ENCODE results near the gene TMEM203.

The TMEM203 gene

DNA sequence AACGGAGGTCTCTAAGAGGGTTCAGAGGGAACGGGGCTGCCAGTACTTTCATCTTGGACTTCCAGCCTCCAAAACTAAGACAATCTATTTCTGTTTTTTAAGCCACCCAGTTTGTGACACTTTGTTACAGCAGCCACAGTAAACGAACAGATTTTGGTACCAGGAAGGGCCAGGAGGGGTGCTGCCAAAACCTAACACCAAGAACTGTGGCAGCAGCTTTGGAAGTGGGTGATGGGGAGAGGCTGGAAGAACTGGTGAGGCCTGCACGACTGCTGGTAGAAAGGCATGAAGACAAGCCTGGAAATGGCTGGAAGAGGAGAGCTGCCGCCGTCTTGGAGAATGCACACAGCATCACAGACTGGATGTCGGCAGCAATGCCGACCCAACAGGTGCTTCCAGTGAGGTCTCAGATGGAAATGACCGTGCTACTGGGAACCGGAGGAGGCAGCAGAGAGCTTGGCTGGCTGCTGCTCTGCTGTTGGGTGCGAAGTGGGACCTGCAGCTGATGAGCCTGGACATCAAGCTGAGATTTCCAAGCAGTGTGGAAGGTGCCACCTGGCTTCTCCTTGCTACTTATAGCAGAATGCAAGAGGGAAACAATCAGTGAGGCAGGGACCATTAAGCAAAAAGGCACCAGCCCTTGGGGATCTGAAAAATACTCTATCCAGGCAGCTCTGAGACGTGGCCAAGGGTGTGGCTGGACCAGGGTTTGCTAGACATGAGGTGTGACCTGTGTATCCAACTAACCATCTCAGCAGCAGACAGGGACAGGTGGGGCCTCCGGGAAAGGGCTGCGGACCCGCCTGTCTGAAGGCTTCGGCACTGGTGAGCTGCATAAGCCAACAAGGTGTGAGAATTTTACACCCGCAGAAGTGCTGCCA lies 28.9 kb downstream of the TMEM203 start:
- no peak for FAIRE-seq

DNA sequence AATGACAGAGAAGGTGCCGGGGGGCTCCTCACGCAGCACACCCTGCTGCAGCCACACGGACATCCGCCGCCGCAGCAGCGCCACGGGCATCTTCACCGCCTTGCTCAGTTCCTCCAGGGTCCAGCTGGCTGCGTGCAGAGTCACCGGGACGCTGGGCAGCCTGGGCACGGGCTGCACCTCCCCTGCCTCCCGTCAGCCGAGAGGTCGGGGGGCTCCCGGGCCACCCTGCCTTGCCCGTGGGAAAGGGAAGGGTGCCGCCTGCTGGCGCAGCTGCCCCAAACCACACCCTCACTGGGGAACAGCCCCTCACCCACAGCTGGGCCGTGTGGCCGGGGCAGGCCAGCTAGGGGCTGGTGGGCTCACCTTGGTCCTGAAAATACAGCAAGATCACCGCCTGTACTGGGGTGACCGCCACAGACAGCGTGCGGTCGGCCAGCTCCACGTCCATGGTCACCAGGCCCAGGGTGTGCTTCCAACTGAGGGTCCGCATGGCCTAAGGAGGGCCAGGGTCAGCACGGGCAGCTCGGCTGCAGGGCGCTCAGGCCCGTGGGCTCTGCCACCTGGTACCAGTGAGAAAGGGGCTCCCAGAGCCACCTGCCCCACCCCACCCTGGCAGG lies 30.0 kb downstream of the TMEM203 start:
- FAIRE-seq: no peak

DNA sequence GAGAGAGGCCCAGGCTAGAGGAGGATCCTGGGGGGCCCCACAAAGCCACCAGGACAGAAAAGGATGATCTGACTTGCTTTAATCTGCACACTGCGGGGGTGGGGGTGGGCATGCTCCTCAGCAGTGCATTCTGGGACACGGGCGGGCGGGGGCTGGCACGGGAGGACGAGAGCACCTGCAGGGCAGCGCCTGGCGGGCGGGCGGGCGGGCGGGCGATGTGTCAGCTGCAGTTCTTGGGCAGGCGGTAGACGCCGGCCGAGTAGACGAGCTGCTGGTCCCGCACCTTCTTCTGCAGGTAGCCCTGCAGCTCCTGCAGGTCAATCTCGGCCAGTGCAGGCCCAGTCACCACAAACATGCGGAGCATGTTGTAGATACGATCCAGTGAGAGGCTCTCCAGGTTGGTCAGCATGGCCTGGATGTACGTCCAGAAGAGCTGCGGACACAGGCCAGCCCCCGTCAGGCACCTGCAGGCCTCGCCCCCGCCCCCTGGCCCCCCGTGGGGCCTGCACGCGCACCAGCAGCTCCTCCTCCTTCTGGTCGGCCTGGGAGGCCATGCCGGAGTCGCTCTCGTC lies 30.6 kb downstream of the TMEM203 start:
- no peak for FAIRE-seq

DNA sequence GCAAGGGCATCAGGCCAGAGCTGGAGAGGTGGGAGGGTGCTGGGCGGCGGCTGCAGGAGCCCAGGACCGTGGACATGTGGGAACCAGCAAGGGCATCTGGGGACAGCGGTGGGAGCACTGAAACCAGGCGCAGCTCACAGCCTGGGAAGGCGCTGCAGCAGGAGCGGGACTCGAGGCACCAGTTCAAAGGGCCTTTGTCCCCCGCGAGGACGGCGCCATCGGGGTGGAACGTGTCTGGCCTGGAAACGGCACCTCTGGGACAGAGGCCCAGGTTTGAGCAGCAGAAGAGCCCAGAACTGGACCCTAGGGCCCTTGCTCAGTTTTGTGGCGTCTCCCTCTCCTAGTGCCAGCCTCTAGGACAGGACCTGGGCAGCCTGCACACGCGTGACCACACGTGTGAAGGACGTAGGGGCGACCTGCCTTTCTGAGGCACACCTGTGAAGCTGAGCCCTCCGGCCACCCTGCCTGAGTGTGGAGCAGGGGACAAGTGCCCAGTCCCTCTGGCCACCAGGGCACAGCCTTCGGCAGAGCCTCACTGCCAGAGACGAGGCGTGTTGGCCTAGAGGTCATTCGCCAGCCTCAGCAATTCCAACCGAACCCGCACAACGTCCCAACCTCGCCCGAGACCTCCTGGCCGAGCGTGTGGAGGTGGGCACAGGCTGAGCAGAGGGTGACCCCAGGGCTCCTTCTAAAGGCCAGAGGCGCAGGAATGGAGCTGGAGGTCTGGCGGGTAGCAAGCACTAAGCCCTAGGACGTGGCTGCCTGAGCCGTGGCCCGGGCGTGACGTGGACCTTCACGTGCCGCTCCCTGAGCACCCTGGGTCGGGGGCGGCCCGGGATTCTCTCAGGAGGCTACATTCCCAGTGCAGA lies 31.4 kb downstream of the TMEM203 start:
- FAIRE-seq: no peak

DNA sequence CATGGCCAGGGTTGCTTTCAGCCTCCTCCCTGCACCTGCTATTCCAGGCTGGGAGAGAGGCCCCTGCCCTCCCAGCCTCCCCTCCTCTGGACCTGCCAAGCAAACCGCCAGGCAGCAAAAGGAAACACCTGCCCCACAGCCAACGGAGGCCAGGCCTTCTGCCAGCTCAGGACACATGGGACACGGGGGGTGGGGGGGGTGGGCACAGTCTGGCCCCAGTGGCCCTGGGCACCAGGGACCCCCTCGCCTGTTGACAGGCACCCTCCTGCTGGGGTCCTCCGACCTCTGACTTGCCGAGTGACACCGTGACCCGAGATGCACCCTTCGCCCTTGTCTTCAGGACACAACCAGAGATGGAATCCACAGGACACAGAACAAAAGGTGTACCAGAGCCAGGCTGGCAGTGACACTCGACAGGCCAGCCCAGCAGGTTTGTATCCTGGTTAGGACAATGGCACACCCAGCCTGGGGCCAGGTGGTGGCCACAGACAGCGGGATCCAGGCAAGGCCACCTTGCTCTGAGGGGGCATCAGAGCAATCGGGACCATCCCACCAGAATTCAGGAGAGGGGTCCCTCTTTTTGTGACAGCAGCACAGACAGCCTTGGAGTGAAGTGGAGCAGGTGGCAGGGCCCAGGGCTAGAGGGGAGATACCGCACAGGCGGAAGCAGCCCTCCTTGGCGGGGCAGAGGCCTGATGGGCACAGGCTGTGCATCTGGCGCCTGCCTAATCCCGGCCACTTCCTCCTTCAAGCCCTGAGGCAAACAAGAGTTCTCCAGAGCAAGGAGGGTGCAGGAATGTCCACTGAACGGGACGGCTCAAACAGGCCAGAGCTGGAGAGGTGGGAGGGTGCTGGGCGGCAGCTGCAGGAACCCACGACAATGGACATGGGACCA lies 32.3 kb downstream of the TMEM203 start:
- no peak for FAIRE-seq

DNA sequence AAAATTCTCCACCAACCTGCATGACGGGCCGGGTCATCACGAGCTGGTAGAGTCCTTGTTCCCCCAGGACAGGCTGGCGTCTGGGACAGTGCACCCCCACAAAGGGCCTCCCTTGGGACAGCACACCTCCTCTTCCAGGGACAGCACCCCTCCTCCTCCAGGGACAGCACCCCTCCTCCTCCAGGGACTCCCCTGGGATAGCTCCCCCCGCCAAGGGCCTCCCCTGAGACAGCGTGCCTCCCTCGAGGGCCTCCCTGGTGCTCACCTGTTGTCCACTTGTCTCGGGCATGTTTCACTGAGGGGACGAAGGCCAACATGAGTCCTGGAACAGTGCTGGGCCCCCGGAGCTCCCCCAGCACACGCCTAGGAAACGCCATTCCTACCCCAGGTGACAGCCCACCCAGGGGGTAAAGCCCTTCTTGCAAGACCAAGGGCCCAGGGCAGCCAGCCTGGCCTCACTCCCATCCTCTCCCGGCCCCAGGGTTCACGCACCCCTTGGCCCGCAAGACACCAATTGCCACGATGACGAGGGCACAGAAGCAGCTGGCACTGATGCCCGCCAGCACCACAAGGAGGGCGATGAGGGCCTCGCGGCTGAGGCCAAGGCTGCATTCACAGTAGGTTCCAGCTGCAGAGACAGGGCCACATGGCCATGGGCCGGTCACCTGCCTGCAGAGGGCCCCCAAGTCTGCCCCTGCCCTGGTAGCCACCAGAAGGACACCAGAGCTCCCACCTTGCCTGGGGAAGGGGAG lies 34.1 kb downstream of the TMEM203 start:
- FAIRE-seq: no peak

DNA sequence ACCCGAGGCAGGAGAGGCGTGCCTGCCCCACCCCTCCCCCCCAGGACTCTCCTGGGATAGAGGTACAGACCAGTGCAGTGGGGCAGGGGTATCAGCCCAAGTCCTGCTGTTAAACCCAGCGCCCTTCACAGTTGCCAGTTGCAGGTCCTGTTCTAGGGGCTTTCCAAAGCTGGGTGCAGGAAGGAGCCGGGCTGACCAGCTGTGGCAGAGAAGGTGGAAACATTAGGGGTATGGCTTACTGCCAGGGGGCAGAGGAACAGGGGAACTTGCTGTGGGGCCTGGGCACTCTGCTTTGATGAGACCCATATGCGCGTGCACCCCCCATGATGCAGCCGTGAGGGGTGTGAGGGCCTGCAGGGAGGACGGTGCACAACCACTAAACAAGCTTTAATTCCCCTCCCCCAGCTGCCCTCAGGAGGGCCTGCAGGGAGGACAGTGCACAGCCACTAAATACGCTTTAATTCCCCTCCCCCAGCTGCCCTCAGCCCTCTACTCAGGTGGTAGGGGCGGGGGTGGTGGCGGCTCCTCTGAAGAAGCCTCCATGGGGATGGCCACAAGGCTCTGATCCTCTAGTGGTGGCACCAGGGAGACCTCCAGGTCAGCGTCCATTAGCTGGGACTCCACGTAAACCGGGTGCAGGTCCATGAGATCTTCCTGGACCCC lies 34.8 kb downstream of the TMEM203 start:
- no peak for FAIRE-seq

DNA sequence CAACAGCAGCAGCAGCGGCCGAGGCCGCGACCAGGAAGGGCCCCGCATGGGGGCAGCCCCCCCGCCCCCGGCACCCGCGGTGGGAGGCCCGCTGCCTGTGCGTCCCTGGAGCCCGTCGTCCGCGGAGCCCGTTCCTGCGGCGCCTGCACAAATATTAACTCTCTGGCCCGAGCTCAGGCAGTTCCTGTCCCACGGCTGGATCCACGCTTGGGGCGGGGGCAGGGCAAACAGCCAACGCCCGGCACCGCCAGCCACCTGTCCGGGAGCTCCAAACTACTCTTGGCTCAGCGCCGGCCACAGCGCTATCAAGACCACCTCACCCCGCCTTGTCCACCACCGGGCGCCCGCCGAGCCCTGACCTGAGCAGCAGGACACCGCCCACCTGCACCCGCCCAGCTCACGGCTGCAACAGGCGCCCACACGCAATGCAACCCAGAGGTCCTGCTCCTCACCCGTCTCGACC lies 35.5 kb downstream of the TMEM203 start, which contains the start of gene LRRC26:
Gene LRRC26 (minus strand): TSS at position 156 of the 463 bp plus-strand sequence. CDS start 108 bp downstream, at position 48.
- no peak for FAIRE-seq

DNA sequence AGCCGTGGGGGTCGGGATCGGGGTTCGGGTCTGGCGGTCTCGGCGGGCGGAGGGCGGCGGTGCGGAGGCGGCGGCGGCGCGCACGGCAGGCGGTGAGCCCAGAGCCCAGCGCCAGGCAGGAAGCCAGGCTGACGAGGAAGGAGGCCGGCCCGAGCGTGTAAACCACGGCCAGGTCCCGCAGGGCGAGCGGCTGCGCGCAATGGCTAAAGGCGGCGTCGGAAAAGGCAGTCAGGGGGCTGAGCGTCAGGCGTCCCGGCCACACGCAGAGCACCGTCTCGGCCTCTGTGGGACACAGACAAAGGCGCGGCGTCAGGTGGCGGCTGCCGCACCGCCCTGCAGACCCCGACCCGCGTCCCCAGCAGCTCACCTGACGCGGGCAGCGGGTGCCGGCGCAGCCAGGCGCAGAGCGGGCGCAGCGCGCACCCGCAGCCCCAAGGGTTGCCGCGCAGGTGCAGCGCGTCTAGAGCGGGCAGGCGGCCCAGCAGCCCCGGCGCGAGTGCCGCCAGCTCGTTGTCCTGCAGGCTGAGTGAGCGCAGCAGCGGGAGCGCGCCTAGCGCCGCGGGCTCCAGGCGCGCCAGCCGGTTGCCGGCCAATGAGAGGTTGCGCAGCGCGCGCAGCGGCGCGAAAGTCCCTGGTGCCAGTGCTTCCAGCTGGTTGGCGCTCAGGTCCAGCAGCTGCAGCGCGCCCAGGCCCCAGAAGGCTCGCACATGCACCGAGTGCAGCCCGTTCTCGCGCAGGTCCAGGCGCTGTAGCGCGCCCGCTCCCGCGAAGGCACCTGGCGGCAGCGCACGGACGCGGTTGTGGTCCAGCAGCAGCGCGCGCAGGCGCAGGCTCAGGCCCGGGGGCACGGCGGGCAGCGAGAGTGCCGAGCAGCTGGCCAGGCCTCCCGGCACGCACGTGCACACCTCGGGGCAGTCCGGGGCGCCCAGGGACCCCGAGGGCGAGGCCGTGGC lies 36.3 kb downstream of the TMEM203 start:
- FAIRE-seq: no peak

DNA sequence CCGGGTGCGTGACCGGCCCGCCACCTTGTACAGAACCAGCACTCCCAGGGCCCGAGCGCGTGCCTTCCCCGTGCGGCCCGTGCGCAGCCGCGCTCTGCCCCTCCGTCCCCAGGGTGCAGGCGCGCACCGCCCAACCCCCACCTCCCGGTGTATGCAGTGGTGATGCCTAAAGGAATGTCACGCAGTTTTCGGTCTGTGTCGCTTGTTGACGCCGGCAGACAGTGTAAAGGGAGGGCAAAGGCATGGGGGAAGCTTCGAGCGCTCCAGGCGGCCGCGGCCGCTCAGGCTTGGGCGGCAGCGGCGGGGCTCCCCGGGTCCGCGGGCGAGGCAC lies 36.9 kb downstream of the TMEM203 start:
- FAIRE-seq: no peak

DNA sequence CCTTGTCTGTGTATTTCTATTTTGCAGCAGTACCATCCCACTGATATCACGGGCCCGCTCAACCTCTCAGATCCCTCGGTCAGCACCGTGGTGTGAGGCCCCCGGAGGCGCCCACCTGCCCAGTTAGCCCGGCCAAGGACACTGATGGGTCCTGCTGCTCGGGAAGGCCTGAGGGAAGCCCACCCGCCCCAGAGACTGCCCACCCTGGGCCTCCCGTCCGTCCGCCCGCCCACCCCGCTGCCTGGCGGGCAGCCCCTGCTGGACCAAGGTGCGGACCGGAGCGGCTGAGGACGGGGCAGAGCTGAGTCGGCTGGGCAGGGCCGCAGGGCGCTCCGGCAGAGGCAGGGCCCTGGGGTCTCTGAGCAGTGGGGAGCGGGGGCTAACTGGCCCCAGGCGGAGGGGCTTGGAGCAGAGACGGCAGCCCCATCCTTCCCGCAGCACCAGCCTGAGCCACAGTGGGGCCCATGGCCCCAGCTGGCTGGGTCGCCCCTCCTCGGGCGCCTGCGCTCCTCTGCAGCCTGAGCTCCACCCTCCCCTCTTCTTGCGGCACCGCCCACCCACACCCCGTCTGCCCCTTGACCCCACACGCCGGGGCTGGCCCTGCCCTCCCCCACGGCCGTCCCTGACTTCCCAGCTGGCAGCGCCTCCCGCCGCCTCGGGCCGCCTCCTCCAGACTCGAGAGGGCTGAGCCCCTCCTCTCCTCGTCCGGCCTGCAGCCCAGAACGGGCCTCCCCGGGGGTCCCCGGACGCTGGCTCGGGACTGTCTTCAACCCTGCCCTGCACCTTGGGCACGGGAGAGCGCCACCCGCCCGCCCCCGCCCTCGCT lies 37.5 kb downstream of the TMEM203 start:
- no peak for FAIRE-seq

DNA sequence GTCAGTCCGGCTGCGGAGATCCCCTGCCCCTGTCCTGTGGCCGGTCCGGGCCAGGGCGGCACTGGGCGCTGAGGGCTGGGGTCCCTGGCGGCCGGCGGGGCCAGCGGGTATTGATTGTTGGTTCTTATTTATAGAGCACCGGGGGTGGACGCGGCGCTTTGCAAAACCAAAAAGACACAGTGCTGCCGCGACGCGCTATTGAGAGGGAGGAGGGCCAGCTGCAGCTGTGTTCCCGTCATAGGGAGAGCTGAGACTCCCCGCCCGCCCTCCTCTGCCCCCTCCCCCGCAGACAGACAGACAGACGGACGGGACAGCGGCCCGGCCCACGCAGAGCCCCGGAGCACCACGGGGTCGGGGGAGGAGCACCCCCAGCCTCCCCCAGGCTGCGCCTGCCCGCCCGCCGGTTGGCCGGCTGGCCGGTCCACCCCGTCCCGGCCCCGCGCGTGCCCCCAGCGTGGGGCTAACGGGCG lies 38.1 kb downstream of the TMEM203 start:
- FAIRE-seq: no peak

DNA sequence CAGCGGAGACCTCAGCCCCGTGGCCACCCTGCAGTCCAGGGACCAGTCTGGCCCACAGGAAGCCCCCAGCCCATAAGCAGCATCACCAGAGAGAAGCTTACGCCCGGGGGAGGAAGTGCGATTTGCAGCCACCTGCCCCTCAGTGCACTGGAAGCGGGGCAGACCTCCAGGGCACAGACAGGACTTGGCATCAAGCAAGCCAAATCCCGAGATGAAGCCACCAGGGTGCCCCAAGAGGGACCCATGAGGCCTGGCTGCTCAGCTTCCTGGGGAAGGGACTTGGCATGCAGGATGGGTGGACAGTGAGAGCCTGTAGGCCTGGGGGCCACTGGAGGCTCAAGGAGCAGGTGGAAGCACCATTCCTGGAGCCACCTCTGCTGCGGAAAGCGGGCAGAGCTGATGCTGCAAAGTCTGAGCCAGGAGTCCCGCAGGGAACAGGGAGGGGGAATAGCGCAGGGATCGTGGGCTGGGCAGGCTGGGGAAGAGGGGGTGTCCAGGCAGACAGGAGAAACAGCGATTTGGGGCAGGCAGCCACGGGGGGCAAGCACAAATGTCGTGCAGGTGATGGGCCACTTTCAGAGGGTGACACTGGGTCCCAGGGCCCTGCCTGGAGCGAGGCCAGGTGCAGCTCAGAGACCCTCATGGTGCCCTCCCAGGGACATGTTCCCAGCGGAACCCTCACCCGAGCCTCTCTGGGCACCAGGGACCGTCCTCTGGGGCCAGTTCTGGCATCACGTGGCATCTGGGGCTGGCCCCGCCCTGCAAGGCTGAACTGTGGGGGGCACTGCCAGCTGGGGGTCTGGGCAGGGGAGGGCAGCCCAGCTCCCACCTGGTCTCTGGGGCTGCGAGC lies 38.8 kb downstream of the TMEM203 start:
- no peak for FAIRE-seq

DNA sequence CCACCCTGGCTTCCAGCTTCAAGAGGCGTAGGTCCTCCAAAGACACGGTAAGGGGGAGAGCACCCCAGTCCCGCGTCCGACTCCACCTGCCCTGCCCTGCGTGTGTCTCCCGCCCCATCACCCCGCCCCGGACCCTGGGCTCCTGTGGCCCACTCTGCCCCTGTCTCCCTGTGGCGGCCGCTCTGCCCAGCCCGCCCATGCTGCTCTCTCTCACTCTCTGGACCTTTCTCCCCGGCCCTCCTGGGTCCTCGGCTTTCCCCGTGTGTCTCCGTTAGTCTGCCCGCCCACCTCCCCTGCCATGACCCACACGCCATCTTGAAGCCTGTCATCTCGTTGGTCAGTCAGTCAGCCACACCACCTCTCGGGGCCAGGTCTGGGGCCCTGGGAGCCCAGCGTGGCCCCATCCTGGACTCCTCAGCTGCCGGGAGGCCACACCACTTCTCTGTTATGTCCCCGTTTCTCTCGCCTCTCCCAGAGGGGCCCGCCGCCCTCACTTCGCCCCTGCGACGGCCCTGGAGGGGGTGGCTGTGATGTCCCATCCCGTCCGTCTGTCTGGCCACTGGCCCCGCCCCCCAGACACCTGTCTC lies 40.1 kb downstream of the TMEM203 start:
- FAIRE-seq: no peak

DNA sequence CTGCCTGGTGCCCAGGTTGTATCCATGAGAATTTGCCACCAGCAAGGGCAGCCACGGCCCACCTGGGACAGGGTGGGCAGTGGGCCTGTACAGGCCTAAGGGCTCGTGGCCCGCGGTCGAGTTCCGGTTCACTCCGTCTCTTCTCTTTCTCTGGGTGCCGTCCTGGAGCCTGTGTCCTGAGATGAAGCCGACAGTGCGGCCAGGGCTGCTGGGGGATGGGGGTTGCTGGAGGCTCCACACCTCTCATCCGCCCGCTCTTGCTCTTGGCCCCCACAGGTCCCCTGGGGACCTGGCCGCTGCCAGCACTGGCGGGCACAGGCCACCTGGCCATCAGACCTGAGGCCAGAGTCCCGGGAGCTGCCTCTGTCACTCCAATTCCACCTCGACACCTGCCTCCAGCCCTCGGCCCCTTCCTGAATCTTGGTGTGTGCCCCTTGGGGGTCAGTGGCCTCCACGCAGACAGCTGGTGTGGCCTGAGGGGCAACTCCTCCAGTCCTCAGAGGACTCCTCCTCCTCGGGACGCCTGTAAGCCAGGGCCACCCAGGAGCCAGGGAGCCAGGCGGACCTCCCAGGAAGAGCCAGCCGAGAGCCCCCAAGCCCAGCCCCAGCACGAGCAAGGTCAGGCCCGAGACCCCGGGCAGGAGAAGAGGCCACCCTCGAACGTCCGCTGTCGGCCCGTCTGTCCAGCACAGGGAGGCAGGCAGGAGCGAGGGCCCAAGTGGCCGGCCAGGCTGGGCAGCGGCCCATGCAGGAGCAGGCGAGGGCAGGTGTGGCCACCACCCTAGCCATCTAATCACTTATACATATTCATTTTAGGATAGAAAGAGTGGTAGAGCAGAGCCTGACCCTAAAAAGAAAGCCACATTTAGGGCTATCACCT lies 40.8 kb downstream of the TMEM203 start:
- FAIRE-seq: no peak

DNA sequence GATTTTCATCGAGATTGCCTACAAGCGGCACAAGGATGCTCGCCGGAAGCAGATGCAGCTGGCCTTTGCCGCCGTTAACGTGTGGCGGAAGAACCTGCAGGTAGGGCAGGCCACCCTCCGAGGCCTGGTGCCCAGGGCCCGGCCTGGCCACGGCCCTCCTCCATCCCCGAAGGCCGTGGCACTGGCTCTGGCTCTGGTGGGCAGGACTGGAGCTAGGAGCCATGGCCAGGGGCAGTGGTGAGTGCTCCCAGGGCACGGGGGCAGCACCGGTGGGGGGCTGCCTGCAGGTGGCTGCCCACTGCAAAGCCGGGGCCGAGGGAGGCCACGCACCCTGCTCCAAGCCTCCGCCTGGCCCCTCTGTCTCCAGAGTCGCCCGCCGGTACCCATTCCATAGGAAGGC lies 41.6 kb downstream of the TMEM203 start:
- FAIRE-seq: no peak

All from endometrium (tissue), 2 donors.